Measurements from ENCODE around the gene H1-8. TPM values are rescaled to one million over a fixed set of nuclear protein-coding genes. Genes with fewer than 3 reads are reported as not detected.

Gene H1-8
- total RNA-seq, 2 experiments from 2014 or later, result not detected

GRCh38 chr3:129522953-129523352 lies 20.0 kb upstream of the H1-8 start:
- POLR2A ChIA-PET, result no interaction called here
- H3K36me3 Mint-ChIP-seq (ENCODE audit: low read depth), result no peaks in the 10 kb centered on the region
- H3K27me3 Mint-ChIP-seq, result no peaks in the 10 kb centered on the region
- no peak for ATAC-seq
- TF ChIP-seq, protein P1, sequence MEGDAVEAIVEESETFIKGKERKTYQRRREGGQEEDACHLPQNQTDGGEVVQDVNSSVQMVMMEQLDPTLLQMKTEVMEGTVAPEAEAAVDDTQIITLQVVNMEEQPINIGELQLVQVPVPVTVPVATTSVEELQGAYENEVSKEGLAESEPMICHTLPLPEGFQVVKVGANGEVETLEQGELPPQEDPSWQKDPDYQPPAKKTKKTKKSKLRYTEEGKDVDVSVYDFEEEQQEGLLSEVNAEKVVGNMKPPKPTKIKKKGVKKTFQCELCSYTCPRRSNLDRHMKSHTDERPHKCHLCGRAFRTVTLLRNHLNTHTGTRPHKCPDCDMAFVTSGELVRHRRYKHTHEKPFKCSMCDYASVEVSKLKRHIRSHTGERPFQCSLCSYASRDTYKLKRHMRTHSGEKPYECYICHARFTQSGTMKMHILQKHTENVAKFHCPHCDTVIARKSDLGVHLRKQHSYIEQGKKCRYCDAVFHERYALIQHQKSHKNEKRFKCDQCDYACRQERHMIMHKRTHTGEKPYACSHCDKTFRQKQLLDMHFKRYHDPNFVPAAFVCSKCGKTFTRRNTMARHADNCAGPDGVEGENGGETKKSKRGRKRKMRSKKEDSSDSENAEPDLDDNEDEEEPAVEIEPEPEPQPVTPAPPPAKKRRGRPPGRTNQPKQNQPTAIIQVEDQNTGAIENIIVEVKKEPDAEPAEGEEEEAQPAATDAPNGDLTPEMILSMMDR (IDR thresholded peaks at IDR 0.05), result no peak
- H3K27ac Mint-ChIP-seq, result no peak overlapping the region
- no peaks in the 10 kb centered on the region for H3K9me3 Mint-ChIP-seq
- CTCF ChIA-PET, result no interaction called here
- H3K4me3 Mint-ChIP-seq, result no peak overlapping the region
- no peak for DNase-seq
- H3K4me1 Mint-ChIP-seq (ENCODE audit: low read depth), result no peaks in the 10 kb centered on the region
- intact Hi-C loops (cut with micrococcal nuclease), result no loop called here

GRCh38 chr3:129524081-129524480 lies 18.9 kb upstream of the H1-8 start:
- TF ChIP-seq, protein P1 (IDR thresholded peaks at IDR 0.05), result no peak
- Mint-ChIP-seq H3K27ac (no peak overlapping the region), H3K36me3 (ENCODE audit: low read depth) (no peaks in the 10 kb centered on the region), H3K4me3 (no peak overlapping the region), H3K4me1 (ENCODE audit: low read depth) (no peaks in the 10 kb centered on the region), H3K9me3 (no peaks in the 10 kb centered on the region), H3K27me3 (no peaks in the 10 kb centered on the region)
- CTCF ChIA-PET, result interaction anchor here (1.2 kb wide), 1 partner anchor 34 kb away, joined by 3 read pairs; no protein-coding TSS in a partner anchor
- intact Hi-C loops (cut with micrococcal nuclease), result no loop called here
- DNase-seq (no peak), ATAC-seq (no peak)
- POLR2A ChIA-PET, result interaction anchor here (0.6 kb wide), 1 partner anchor 1130 kb away, joined by 3 read pairs; no protein-coding TSS in a partner anchor

- no peak overlapping the region for H3K4me3 Mint-ChIP-seq
- no peaks in the 10 kb centered on the region for H3K4me1 Mint-ChIP-seq (ENCODE audit: low read depth)
- CTCF ChIA-PET, result interaction anchor here (1.0 kb wide), 1 partner anchor 102 kb away, joined by 4 read pairs; no protein-coding TSS in a partner anchor
- H3K9me3 Mint-ChIP-seq, result no peaks in the 10 kb centered on the region
- H3K36me3 Mint-ChIP-seq (ENCODE audit: low read depth), result no peaks in the 10 kb centered on the region
- H3K27me3 Mint-ChIP-seq, result no peaks in the 10 kb centered on the region
- TF ChIP-seq, protein P1 (IDR thresholded peaks at IDR 0.05), result no peak
- H3K27ac Mint-ChIP-seq, result no peak overlapping the region
- DNase-seq, result peak; percentile 7
- intact Hi-C loops (cut with micrococcal nuclease), result no loop called here
- POLR2A ChIA-PET, result no interaction called here
- peak; percentile 74 for ATAC-seq
These were observed 17.5 kb upstream of the H1-8 start for GRCh38 chr3:129525341-129525968.

- DNase-seq, result no peak
- TF ChIP-seq, protein P1 (IDR thresholded peaks at IDR 0.05), result no peak
- no peak overlapping the region for H3K27ac Mint-ChIP-seq
- CTCF ChIA-PET, result no interaction called here
- POLR2A ChIA-PET, result no interaction called here
- H3K9me3 Mint-ChIP-seq, result no peaks in the 10 kb centered on the region
- H3K36me3 Mint-ChIP-seq (ENCODE audit: low read depth), result no peaks in the 10 kb centered on the region
- H3K4me1 Mint-ChIP-seq (ENCODE audit: low read depth), result no peaks in the 10 kb centered on the region
- no peak overlapping the region for H3K4me3 Mint-ChIP-seq
- no peak for ATAC-seq
- intact Hi-C loops (cut with micrococcal nuclease), result no loop called here
- H3K27me3 Mint-ChIP-seq, result no peaks in the 10 kb centered on the region
These were observed 16.7 kb upstream of the H1-8 start for GRCh38 chr3:129526121-129526900.

- Mint-ChIP-seq H3K27me3 (no peaks in the 10 kb centered on the region), H3K9me3 (no peaks in the 10 kb centered on the region), H3K36me3 (ENCODE audit: low read depth) (no peaks in the 10 kb centered on the region), H3K4me1 (ENCODE audit: low read depth) (no peaks in the 10 kb centered on the region), H3K4me3 (no peak overlapping the region), H3K27ac (no peak overlapping the region)
- intact Hi-C loops (cut with micrococcal nuclease), result no loop called here
- ChIA-PET CTCF (no interaction called here), POLR2A (no interaction called here)
- ATAC-seq (no peak), DNase-seq (no peak)
- TF ChIP-seq, protein P1 (IDR thresholded peaks at IDR 0.05), result no peak
These were observed 15.7 kb upstream of the H1-8 start for GRCh38 chr3:129527262-129527661.

All from activated CD8-positive, alpha-beta T cell treated with anti-CD3 and anti-CD28 coated beads for 36 hours (primary cell).